ENCODE results near the gene HJV. TPM values are rescaled to one million over a fixed set of nuclear protein-coding genes. Genes with fewer than 3 reads are reported as not detected.
A peak's percentile ranks its signal among the peaks of the same experiment; 100 is the strongest.

HJV gene
- total and polyA plus RNA-seq, 2 of the 13 experiments (the other 11 are each of a cell fraction or from before 2014, with no cell fraction given) = 0.18 TPM; not detected in 1

DNA sequence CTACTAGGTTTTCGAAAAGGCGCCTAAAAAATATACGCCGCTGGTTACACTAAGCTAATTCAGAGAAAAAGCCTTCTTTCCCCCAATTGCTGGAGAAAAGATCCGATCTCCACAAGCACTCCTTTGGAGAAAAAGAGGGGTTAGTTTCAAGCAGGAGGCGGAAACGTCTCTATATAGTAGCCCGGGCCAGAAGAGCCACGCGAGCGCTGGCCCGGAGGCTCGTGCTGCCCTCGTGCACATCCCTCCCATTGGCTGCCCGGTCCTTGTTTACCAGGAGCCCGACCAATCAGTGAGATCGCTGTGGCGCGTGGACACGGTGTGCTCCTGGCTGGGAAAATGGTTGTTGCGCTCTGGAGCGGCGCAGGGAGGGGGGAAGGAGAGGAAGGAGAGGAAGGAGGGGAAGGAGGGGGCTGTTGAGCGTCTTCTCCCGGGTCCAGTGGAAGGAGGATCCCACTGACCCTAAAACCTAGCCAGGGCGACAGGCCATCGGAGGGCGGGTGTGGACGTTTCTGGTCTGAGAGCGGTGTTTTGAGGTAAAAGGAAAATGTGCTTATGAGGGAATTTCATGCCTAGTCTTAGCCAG is 25.0 kb downstream of the HJV start, which contains the start of gene TXNIP (continued):
- TF ChIP-seq ZNF142 (CRISPR knock-in tag; IDR thresholded peaks at IDR 0.05) (no peak), CCAR2 (optimal IDR thresholded peaks at IDR 0.05; ENCODE audit: low read depth, low read length) (no peak), ZNF446 (CRISPR knock-in tag; IDR thresholded peaks at IDR 0.05) (peak; percentile 77), ZNF589 (CRISPR knock-in tag; conservative IDR thresholded peaks at IDR 0.05) (0 out of 2 replicates have a peak, but pooled peaks have one; percentile 52), ZNF207 (IDR thresholded peaks at IDR 0.05; ENCODE audit: borderline replicate concordance) (no peak), ATF1 (CRISPR knock-in tag; IDR thresholded peaks at IDR 0.05) (peak; percentile 74; the same call in 1 of the 2 replicates), HNF4A (CRISPR knock-in tag; IDR thresholded peaks at IDR 0.05) (peak; percentile 77), SNRNP70 (IDR thresholded peaks at IDR 0.05; ENCODE audit: low read depth, low read length) (no peak), TOE1 (CRISPR knock-in tag; IDR thresholded peaks at IDR 0.05) (peak; percentile 21; the same call in 1 of the 2 replicates), SP140L (CRISPR knock-in tag; IDR thresholded peaks at IDR 0.05; ENCODE audit: borderline replicate concordance) (peak; percentile 88; the same call in 1 of the 2 replicates), TRAFD1 (CRISPR knock-in tag; IDR thresholded peaks at IDR 0.05; ENCODE audit: borderline replicate concordance) (no peak; the same call in 1 of the 2 replicates), PHF20 (CRISPR knock-in tag; IDR thresholded peaks at IDR 0.05) (0 out of 2 replicates have a peak, but pooled peaks have one; percentile 36), ZNF354B (CRISPR knock-in tag; IDR thresholded peaks at IDR 0.05) (0 out of 2 replicates have a peak, but pooled peaks have one; percentile 68), NCOA2 (CRISPR knock-in tag; IDR thresholded peaks at IDR 0.05) (peak; percentile 94), TMF1 (CRISPR knock-in tag; IDR thresholded peaks at IDR 0.05; ENCODE audit: low read depth) (no peak; the same call in 1 of the 2 replicates), MED1 (CRISPR knock-in tag; IDR thresholded peaks at IDR 0.05) (peak; percentile 98), ZMAT3 (CRISPR knock-in tag; conservative IDR thresholded peaks at IDR 0.05) (peak; percentile 88), MYNN (CRISPR knock-in tag; IDR thresholded peaks at IDR 0.05; ENCODE audit: low read depth) (peak; percentile 81; the same call in 1 of the 2 replicates), ZNF768 (CRISPR knock-in tag; IDR thresholded peaks at IDR 0.05) (peak; percentile 24; the same call in 1 of the 2 replicates), ZFP90 (CRISPR knock-in tag; IDR thresholded peaks at IDR 0.05; ENCODE audit: borderline replicate concordance) (no peak)
- TF ChIP-seq, protein P1, sequence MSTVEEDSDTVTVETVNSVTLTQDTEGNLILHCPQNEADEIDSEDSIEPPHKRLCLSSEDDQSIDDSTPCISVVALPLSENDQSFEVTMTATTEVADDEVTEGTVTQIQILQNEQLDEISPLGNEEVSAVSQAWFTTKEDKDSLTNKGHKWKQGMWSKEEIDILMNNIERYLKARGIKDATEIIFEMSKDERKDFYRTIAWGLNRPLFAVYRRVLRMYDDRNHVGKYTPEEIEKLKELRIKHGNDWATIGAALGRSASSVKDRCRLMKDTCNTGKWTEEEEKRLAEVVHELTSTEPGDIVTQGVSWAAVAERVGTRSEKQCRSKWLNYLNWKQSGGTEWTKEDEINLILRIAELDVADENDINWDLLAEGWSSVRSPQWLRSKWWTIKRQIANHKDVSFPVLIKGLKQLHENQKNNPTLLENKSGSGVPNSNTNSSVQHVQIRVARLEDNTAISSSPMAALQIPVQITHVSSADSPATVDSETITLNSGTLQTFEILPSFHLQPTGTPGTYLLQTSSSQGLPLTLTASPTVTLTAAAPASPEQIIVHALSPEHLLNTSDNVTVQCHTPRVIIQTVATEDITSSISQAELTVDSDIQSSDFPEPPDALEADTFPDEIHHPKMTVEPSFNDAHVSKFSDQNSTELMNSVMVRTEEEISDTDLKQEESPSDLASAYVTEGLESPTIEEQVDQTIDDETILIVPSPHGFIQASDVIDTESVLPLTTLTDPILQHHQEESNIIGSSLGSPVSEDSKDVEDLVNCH (CRISPR knock-in tag; IDR thresholded peaks at IDR 0.05) = peak; percentile 77; the same call in 1 of the 2 replicates
